HEK293 (cell line): ENCODE data around the gene GNB1L.

ENCODE experiments used
- CTCF ChIA-PET: fragments of 350-600 bp; formaldehyde crosslinking; extraction: SDS; loops from one replicate; lab custom pipeline; 2021; ENCODE audit warnings: antibody characterized with exemption; lab: Yijun Ruan, JAX
- POLR2A ChIA-PET: fragments of 300-600 bp; formaldehyde crosslinking; extraction: SDS; loops from one replicate; lab custom pipeline; 2020; ENCODE audit warnings: antibody characterized with exemption, inconsistent platforms; lab: Yijun Ruan, JAX
- H3K27ac ChIP-seq: fragments of 200-500 bp; sonication (Bioruptor generic); 2 replicates; pipeline ENCODE4 v1.5.1; 2014; ENCODE audit warnings: low read depth, low read length, control low read depth, inconsistent platforms; ENCODE audit errors: extremely low read depth
- H3K36me3 ChIP-seq, 2 experiments: fragments of 200-500 bp in 1 of 2; sonication (Bioruptor generic) in 1 of 2; 1 replicate in 1 of 2; 2 replicates in 1 of 2; pipeline ENCODE4 v1.5.1; 2014 to 2017; ENCODE audit warnings: inconsistent platforms in 2 of 2, low read length in 2 of 2; ENCODE audit not compliant: control insufficient read depth in 2 of 2, insufficient read depth in 1 of 2
- H3K4me1 ChIP-seq: fragments of 200-500 bp; sonication (Bioruptor generic); 2 replicates; pipeline ENCODE4 v1.5.1; 2014; ENCODE audit warnings: mild to moderate bottlenecking, low read length, inconsistent platforms; ENCODE audit not compliant: control insufficient read depth, insufficient read depth
- H3K4me3 ChIP-seq: 2 replicates; pipeline ENCODE4 v1.5.1; 2011; ENCODE audit warnings: low read depth, mild to moderate bottlenecking, control low read depth, low read length, moderate library complexity
- H3K9me3 ChIP-seq: fragments of 200-500 bp; sonication (Bioruptor generic); 2 replicates; pipeline ENCODE4 v1.5.1; 2014; ENCODE audit warnings: low read depth, low read length, inconsistent platforms; ENCODE audit not compliant: control insufficient read depth, insufficient read depth
- GLIS1 ChIP-seq: fragments of 450-650 bp; formaldehyde crosslinking; IDR thresholded peaks from 2 replicates; pipeline ENCODE4 v1.5.1; 2016; ENCODE audit warnings: missing biosample characterization, missing genetic modification characterization
- HOXD13 ChIP-seq: sonication (generic); formaldehyde crosslinking; IDR thresholded peaks from 2 replicates; pipeline ENCODE4 v1.8.0; 2022; ENCODE audit warnings: missing genetic modification reagents, borderline replicate concordance
- KLF16 ChIP-seq: fragments of 450-650 bp; formaldehyde crosslinking; IDR thresholded peaks from 2 replicates; pipeline ENCODE4 v1.5.1; 2017; ENCODE audit warnings: missing biosample characterization, missing genetic modification characterization
- KLF9 ChIP-seq: fragments of 450-650 bp; formaldehyde crosslinking; IDR thresholded peaks from 2 replicates; pipeline ENCODE4 v1.5.1; 2016; ENCODE audit warnings: missing biosample characterization, missing genetic modification characterization, low read depth
- ZNF175 ChIP-seq: fragments of 450-650 bp; formaldehyde crosslinking; IDR thresholded peaks from 2 replicates; pipeline ENCODE4 v1.5.1; 2016; ENCODE audit warnings: missing biosample characterization, missing genetic modification characterization
- ZNF404 ChIP-seq: fragments of 450-650 bp; formaldehyde crosslinking; IDR thresholded peaks from 2 replicates; pipeline ENCODE4 v1.5.1; 2017; ENCODE audit warnings: missing biosample characterization, missing genetic modification characterization
- ZNF473 ChIP-seq: fragments of 450-650 bp; formaldehyde crosslinking; IDR thresholded peaks from 2 replicates; pipeline ENCODE4 v1.5.1; 2017; ENCODE audit warnings: missing biosample characterization, missing genetic modification characterization
- TF ChIP-seq, protein P1 (sequence below): fragments of 450-650 bp; formaldehyde crosslinking; IDR thresholded peaks from 2 replicates; pipeline ENCODE4 v1.5.1; 2016; ENCODE audit warnings: missing biosample characterization, missing genetic modification characterization
- TF ChIP-seq, protein P2 (sequence below): fragments of 450-650 bp; formaldehyde crosslinking; IDR thresholded peaks from 2 replicates; pipeline ENCODE4 v1.5.1; 2017; ENCODE audit warnings: missing biosample characterization, missing genetic modification characterization
- TF ChIP-seq, protein P3 (sequence below): fragments of 450-650 bp; formaldehyde crosslinking; IDR thresholded peaks from 2 replicates; pipeline ENCODE4 v1.5.1; 2016; ENCODE audit warnings: missing biosample characterization, missing genetic modification characterization
- TF ChIP-seq, protein P4 (sequence below): fragments of 450-650 bp; formaldehyde crosslinking; IDR thresholded peaks from 2 replicates; pipeline ENCODE4 v1.5.1; 2016; ENCODE audit warnings: missing biosample characterization, missing genetic modification characterization

The GNB1L gene

DNA sequence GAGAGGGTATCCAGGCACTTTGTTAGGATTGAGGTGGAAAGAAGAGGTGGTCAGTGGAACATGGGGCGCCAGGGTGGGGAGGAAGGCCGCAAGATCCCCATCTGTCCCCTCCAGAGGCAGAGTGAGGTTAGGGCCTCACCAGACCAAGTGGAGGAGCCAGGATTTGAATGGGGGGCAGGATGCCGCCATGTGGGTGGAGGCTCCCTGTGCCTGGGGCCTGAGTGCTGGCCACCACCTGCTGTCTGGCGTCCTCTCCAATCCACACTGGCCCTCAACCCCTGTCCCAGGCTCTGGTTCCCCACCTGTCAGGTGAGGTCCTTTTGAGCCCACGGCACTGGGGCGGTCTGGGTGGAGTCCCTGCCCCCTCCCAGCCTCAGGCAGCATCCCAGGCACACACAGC lies 111.6 kb downstream of the GNB1L start:
- Histone ChIP-seq H3K36me3 (no peaks in the 10 kb centered on the region), H3K27ac (no peak overlapping the region), H3K9me3 (no peaks in the 10 kb centered on the region), H3K4me3 (no peak overlapping the region), H3K4me1 (no peaks in the 10 kb centered on the region)
- TF ChIP-seq KLF9 (tag by site-specific recombination) (no peak), ZNF473 (tag by site-specific recombination) (no peak), KLF16 (tag by site-specific recombination) (no peak), ZNF404 (tag by site-specific recombination) (no peak)
- TF ChIP-seq, protein P1, sequence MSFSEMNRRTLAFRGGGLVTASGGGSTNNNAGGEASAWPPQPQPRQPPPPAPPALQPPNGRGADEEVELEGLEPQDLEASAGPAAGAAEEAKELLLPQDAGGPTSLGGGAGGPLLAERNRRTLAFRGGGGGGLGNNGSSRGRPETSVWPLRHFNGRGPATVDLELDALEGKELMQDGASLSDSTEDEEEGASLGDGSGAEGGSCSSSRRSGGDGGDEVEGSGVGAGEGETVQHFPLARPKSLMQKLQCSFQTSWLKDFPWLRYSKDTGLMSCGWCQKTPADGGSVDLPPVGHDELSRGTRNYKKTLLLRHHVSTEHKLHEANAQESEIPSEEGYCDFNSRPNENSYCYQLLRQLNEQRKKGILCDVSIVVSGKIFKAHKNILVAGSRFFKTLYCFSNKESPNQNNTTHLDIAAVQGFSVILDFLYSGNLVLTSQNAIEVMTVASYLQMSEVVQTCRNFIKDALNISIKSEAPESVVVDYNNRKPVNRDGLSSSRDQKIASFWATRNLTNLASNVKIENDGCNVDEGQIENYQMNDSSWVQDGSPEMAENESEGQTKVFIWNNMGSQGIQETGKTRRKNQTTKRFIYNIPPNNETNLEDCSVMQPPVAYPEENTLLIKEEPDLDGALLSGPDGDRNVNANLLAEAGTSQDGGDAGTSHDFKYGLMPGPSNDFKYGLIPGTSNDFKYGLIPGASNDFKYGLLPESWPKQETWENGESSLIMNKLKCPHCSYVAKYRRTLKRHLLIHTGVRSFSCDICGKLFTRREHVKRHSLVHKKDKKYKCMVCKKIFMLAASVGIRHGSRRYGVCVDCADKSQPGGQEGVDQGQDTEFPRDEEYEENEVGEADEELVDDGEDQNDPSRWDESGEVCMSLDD (tag by site-specific recombination): no peak
- TF ChIP-seq, protein P2, sequence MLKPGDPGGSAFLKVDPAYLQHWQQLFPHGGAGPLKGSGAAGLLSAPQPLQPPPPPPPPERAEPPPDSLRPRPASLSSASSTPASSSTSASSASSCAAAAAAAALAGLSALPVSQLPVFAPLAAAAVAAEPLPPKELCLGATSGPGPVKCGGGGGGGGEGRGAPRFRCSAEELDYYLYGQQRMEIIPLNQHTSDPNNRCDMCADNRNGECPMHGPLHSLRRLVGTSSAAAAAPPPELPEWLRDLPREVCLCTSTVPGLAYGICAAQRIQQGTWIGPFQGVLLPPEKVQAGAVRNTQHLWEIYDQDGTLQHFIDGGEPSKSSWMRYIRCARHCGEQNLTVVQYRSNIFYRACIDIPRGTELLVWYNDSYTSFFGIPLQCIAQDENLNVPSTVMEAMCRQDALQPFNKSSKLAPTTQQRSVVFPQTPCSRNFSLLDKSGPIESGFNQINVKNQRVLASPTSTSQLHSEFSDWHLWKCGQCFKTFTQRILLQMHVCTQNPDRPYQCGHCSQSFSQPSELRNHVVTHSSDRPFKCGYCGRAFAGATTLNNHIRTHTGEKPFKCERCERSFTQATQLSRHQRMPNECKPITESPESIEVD: no peak
- TF ChIP-seq, protein P3, sequence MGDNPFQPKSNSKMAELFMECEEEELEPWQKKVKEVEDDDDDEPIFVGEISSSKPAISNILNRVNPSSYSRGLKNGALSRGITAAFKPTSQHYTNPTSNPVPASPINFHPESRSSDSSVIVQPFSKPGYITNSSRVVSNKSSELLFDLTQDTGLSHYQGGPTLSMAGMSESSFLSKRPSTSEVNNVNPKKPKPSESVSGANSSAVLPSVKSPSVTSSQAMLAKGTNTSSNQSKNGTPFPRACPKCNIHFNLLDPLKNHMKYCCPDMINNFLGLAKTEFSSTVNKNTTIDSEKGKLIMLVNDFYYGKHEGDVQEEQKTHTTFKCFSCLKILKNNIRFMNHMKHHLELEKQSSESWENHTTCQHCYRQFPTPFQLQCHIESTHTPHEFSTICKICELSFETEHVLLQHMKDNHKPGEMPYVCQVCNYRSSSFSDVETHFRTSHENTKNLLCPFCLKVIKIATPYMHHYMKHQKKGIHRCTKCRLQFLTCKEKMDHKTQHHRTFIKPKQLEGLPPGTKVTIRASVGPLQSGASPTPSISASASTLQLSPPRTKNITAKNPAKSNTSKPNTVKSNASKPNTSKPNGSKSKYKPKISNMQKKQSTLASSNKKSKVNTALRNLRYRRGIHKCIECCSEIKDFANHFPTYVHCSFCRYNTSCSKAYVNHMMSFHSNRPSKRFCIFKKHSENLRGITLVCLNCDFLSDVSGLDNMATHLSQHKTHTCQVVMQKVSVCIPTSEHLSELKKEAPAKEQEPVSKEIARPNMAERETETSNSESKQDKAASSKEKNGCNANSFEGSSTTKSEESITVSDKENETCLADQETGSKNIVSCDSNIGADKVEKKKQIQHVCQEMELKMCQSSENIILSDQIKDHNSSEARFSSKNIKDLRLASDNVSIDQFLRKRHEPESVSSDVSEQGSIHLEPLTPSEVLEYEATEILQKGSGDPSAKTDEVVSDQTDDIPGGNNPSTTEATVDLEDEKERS (tag by site-specific recombination): no peak
- TF ChIP-seq, protein P4, sequence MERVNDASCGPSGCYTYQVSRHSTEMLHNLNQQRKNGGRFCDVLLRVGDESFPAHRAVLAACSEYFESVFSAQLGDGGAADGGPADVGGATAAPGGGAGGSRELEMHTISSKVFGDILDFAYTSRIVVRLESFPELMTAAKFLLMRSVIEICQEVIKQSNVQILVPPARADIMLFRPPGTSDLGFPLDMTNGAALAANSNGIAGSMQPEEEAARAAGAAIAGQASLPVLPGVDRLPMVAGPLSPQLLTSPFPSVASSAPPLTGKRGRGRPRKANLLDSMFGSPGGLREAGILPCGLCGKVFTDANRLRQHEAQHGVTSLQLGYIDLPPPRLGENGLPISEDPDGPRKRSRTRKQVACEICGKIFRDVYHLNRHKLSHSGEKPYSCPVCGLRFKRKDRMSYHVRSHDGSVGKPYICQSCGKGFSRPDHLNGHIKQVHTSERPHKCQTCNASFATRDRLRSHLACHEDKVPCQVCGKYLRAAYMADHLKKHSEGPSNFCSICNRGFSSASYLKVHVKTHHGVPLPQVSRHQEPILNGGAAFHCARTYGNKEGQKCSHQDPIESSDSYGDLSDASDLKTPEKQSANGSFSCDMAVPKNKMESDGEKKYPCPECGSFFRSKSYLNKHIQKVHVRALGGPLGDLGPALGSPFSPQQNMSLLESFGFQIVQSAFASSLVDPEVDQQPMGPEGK (tag by site-specific recombination): no peak
- ChIA-PET CTCF (interaction anchor here (0.6 to 4.0 kb wide), 2 partner anchors 13 to 119 kb away, joined by 3 to 25 read pairs; no protein-coding TSS in a partner anchor), POLR2A (no interaction called here)

DNA sequence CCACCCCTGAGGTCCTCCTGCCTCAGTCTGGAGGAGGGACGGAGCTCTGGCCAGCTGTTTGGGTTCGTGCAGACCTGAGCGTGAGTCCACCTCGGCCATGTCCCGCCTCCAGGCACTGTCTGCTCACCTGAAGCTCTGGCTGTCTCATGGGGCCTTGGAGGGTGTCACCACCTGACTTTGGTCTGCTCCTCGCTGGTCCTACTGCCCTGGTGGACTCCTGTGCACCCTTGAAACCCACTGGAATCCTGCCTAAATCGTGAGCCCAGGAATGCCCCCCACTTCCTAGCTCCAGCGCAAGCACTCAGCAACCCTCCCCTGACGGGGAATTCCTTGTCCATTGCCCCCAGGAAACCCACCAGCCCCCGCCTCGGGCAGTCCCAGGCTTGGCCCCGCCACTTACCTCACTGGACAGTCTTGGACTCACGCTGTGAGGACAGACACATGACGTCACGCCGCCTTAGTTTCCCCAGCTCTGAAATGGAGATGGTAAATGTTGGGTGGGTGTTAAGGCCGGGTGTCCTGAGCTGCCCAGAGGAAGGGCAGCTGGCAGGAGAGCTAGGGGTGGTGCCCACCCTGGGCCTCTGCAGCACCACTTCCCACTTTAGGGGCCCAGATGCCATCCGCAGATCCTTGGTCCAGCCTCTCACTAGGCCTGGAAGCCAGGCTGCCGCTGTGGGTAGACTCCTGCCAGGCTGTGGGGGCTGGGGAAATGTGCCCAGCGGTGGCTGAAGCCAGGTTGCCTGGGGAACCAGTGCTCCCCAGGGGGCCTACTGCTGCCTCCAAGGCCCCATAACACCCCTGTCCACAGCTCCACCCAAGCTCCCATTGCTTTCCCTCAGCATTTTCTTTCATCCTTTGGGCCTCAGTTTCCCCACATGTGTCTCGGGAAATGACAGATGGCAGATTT lies 112.3 kb downstream of the GNB1L start:
- Histone ChIP-seq H3K4me1 (no peaks in the 10 kb centered on the region), H3K9me3 (no peaks in the 10 kb centered on the region), H3K4me3 (no peak overlapping the region), H3K27ac (no peak overlapping the region), H3K36me3 (no peaks in the 10 kb centered on the region)
- ChIA-PET CTCF (interaction anchor here (1.3 to 4.0 kb wide), 3 partner anchors 11 to 168 kb away, joined by 5 to 25 read pairs (median 10); no protein-coding TSS in a partner anchor), POLR2A (no interaction called here)
- peak; percentile 41; the same call in 1 of the 2 replicates for TF ChIP-seq GLIS1 (tag by site-specific recombination)
- TF ChIP-seq ZNF175 (tag by site-specific recombination): no peak
- no peak for TF ChIP-seq HOXD13
